Psoas muscle (tissue), 8 donors: ENCODE results near the gene OSBPL1A. TPM values are rescaled to one million over a fixed set of nuclear protein-coding genes. Genes with fewer than 3 reads are reported as not detected.

ENCODE experiments used
- ATAC-seq, 4 donors: fragments of 200-7000 bp; cut with Tn5 transposase; one replicate each; pipeline ENCODE4 v1.9.1; 2020; ENCODE audit warnings: moderate library complexity in 3 of 4, mild to moderate bottlenecking in 2 of 4
- DNase-seq, 2 donors: peaks; one replicate each; pipeline ENCODE4 v3.0.0-alpha.2; 2020
- H3K27ac ChIP-seq: fragments of 200-600 bp; one replicate; pipeline ENCODE4 v1.8.0; 2022
- H3K27me3 ChIP-seq, 3 donors: fragments of 200-600 bp in 1 of 3; one replicate each; pipeline versions ENCODE4 v1.6.1 to v1.8.0; 2013 to 2022; ENCODE audit warnings: low read length in 2 of 3, mild to moderate bottlenecking in 2 of 3, moderate library complexity in 1 of 3; ENCODE audit not compliant: insufficient read depth in 3 of 3
- H3K36me3 ChIP-seq, 2 donors: fragments of 200-600 bp in 1 of 2; one replicate each; pipeline versions ENCODE4 v1.6.1 to v1.8.0; 2013 to 2022; ENCODE audit warnings: low read depth in 1 of 2, mild to moderate bottlenecking in 1 of 2, moderate library complexity in 1 of 2; ENCODE audit not compliant: insufficient read depth in 1 of 2
- H3K4me1 ChIP-seq: fragments of 200-600 bp; one replicate; pipeline ENCODE4 v1.8.0; 2022
- H3K4me3 ChIP-seq: fragments of 200-600 bp; one replicate; pipeline ENCODE4 v1.8.0; 2022; ENCODE audit warnings: mild to moderate bottlenecking
- H3K9me3 ChIP-seq: fragments of 200-600 bp; one replicate; pipeline ENCODE4 v1.8.0; 2022
- WGBS, 3 donors: extraction: QIAGEN DNeasy Blood & Tissue Kit; methylation state at CpG; one replicate each; pipeline versions ENCODE4 v1.1.6 to v1.1.7; 2013; 5-methylcytosine and 5-hydroxymethylcytosine counted together
- intact Hi-C, 2 donors: fragments of 100-400 bp; cut with DNase I; formaldehyde crosslinking; loops; one replicate each; pipeline versions ENCODE4 v1.11.0 to v1.14.2; 2022
- polyA plus RNA-seq, 3 donors: library from polyadenylated mRNA; stranded (reverse); fragments of 200-250 nt; gene quantifications; one replicate each; pipeline ENCODE4 v1.2.3, GENCODE V29; 2013
- total RNA-seq, 4 donors: library from RNA; stranded (reverse); fragmentation: NEBNext Ultra II Directional in 2 of 4; extraction: Animal tissue kit (Norgen Biotek cat#: 25700) in 2 of 4; gene quantifications; one replicate each; pipeline versions ENCODE4 v1.2.1 to v1.2.4, GENCODE V29; 2021 to 2023
- TF ChIP-seq, protein P1 (sequence below): fragments of 200-600 bp; IDR thresholded peaks from one replicate; pipeline ENCODE4 v1.8.0; 2022; ENCODE audit warnings: antibody characterized with exemption
- donor health status: healthy with polysubstance abuse.
- donor health status: DM: no; HTN: no; CAD: no; lungs with moderate emphysema.
- donor health status: Bipolar disorder and iron deficiency.
- donor health status: healthy.
- donor health status: DM: yes; HTN: yes; CAD: no.
- donor health status: DM: no; HTN: no; CAD: no.
- donor health status: DM: no; HTN: no; CAD: no.
- donor health status: DM: yes; HTN: yes; CAD: no.

Gene OSBPL1A
- total and polyA plus RNA-seq, 7 donors, result 13.7 to 87.8 (median 65.8) TPM

DNA sequence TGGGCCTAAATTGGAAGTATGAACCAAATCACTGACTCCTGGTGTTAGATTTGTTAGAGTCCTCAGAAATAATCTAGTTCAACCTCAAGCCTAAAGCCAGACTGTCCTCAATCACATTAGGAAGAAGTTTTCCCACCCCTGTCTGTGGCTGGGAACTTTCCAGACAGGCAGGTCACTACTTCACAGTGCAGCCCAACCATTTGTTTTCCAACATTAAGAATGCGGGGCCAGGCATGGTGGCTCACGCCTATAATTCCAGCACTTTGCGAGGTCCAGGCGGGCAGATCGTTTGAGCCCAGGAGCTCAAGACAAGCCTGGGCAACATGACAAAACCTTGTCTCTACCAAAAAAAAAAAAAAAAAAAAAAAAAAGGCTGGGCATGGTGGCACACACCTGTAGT lies 5.5 kb upstream of the OSBPL1A start:
- DNase-seq (no peak), ATAC-seq (no peak)
- Histone ChIP-seq H3K9me3 (no peaks in the 10 kb centered on the region), H3K27ac (no peak overlapping the region), H3K4me3 (no peak overlapping the region), H3K4me1 (no peaks in the 10 kb centered on the region), H3K36me3 (no peaks in the 10 kb centered on the region), H3K27me3 (peaks cover 4 to 24% (median 8%) of the 10 kb centered on the region in 3 donors)
- 73 to 81% (median 78%) methylated on average over 5 of the region's 5 CpGs for WGBS, 3 donors
- TF ChIP-seq, protein P1, sequence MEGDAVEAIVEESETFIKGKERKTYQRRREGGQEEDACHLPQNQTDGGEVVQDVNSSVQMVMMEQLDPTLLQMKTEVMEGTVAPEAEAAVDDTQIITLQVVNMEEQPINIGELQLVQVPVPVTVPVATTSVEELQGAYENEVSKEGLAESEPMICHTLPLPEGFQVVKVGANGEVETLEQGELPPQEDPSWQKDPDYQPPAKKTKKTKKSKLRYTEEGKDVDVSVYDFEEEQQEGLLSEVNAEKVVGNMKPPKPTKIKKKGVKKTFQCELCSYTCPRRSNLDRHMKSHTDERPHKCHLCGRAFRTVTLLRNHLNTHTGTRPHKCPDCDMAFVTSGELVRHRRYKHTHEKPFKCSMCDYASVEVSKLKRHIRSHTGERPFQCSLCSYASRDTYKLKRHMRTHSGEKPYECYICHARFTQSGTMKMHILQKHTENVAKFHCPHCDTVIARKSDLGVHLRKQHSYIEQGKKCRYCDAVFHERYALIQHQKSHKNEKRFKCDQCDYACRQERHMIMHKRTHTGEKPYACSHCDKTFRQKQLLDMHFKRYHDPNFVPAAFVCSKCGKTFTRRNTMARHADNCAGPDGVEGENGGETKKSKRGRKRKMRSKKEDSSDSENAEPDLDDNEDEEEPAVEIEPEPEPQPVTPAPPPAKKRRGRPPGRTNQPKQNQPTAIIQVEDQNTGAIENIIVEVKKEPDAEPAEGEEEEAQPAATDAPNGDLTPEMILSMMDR, result no peak
- intact Hi-C loops, result no loop called here

GRCh38 chr18:24402209-24402785 lies 4.7 kb upstream of the OSBPL1A start:
- H3K4me1 ChIP-seq, result no peaks in the 10 kb centered on the region

DNA sequence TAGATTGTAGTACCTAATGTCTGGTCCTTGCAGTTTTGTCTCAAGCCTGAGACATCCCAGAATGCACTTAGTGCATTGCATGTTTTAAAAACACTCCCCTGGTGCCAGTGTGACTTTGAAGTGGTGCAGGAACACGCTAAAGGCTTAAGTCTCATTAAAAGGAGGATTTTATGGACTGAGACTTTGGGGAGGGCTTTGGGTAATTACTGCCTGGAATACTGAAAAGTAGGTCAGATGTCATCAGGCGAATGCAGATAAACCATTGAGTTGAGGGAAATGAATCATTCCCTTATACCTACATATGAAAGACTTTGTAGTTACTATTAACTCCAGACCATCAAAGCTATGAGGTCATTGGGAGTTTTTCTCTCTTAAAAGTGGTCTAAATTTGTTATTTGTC lies 3.0 kb upstream of the OSBPL1A start:
- ATAC-seq, result no peak
- Histone ChIP-seq H3K4me3 (no peak overlapping the region), H3K9me3 (no peaks in the 10 kb centered on the region), H3K4me1 (no peaks in the 10 kb centered on the region), H3K36me3 (no peaks in the 10 kb centered on the region), H3K27ac (no peak overlapping the region), H3K27me3 (peaks cover 0 to 40% (median 9%) of the 10 kb centered on the region in 3 donors)
- intact Hi-C loops, result no loop called here
- TF ChIP-seq, protein P1, result no peak
- 75 to 83% (median 80%) methylated on average over 2 of the region's 2 CpGs for WGBS, 3 donors
- no peak for DNase-seq

More at GRCh38 chr18:24402209-24402785, 4.7 kb upstream of the OSBPL1A start:
- intact Hi-C loops, result no loop called here
- no peak for ATAC-seq
- Histone ChIP-seq H3K4me3 (no peak overlapping the region), H3K27ac (no peak overlapping the region), H3K9me3 (no peaks in the 10 kb centered on the region), H3K27me3 (peaks cover 4 to 32% (median 13%) of the 10 kb centered on the region in 3 donors), H3K36me3 (no peaks in the 10 kb centered on the region)
- DNase-seq, result no peak
- 75 to 83% (median 77%) methylated on average over 6 of the region's 6 CpGs for WGBS, 3 donors
- TF ChIP-seq, protein P1, result no peak

DNA sequence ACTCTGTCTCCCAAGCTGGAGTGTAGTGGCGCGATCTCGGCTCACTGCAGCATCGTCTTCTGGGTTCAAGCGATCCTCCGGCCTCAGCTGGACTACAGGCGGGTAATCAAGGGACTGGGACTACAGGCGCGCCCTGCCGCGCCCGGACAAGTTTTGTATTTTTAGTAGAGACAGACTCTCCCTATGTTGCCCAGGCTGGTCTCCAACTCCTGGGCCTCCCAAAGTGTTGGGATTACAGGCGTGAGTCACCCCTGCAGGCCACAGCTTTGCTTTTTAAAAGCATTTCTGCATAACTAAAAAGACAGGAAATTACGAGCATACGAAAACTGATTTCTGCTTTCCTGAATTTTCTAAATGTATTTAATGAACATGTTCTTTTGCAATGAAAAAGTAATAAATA lies 916 bp upstream of the OSBPL1A start:
- 87 to 91% (median 87%) methylated on average over 15 of the region's 15 CpGs for WGBS, 3 donors
- H3K4me3 ChIP-seq, result no peak overlapping the region
- peak in 1 of 2 donors; percentile 32 for DNase-seq

More for the DNA sequence above, 916 bp upstream of the OSBPL1A start:
- no peaks in the 10 kb centered on the region for H3K36me3 ChIP-seq
- TF ChIP-seq, protein P1, result no peak
- H3K27ac ChIP-seq, result no peak overlapping the region
- no peaks in the 10 kb centered on the region for H3K9me3 ChIP-seq
- peaks cover 0 to 36% (median 9%) of the 10 kb centered on the region in 3 donors for H3K27me3 ChIP-seq
- intact Hi-C loops, result no loop called here
- no peak for ATAC-seq
- no peaks in the 10 kb centered on the region for H3K4me1 ChIP-seq
